Thyroid gland (tissue), 4 donors: ENCODE data around the gene ALDH1B1.

Experiments
- POLR2A ChIP-seq, 2 donors: fragments of 450-650 bp; IDR thresholded peaks; one replicate each; pipeline ENCODE4 v1.6.1; 2017; ENCODE audit warnings: antibody characterized with exemption in 2 of 2, mild to moderate bottlenecking in 2 of 2, moderate library complexity in 1 of 2
- TF ChIP-seq, protein P1 (sequence below), 6 experiments: fragments of 200-600 bp in 3 of 6; fragments of 450-650 bp in 3 of 6; sonication (generic) in 3 of 6; IDR thresholded peaks; one replicate each; pipeline ENCODE4 v1.5.1; 2016 to 2019; ENCODE audit warnings: antibody characterized with exemption in 6 of 6, mild to moderate bottlenecking in 2 of 6, inconsistent platforms in 1 of 6, moderate library complexity in 1 of 6

DNA sequence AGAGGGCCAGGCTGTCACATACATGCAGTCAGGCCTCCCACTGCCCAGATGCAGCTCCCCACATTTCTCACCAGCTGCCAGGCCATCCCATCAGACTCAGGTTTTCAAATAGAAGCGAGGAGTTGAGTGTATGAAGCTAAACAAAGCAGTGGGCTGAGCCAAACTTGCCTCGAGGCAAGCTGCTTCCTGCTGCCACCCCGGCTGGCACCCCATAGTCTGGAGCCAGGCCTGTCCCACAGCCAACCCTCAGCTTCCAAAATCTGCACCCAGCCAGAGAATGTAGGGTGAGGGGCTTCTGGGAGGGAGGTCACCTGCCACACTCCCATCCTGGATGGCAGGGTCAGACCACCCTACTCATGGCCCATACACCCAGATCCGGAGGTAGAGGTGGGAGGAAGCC is 22.3 kb upstream of the ALDH1B1 start:
- TF ChIP-seq, protein P1, sequence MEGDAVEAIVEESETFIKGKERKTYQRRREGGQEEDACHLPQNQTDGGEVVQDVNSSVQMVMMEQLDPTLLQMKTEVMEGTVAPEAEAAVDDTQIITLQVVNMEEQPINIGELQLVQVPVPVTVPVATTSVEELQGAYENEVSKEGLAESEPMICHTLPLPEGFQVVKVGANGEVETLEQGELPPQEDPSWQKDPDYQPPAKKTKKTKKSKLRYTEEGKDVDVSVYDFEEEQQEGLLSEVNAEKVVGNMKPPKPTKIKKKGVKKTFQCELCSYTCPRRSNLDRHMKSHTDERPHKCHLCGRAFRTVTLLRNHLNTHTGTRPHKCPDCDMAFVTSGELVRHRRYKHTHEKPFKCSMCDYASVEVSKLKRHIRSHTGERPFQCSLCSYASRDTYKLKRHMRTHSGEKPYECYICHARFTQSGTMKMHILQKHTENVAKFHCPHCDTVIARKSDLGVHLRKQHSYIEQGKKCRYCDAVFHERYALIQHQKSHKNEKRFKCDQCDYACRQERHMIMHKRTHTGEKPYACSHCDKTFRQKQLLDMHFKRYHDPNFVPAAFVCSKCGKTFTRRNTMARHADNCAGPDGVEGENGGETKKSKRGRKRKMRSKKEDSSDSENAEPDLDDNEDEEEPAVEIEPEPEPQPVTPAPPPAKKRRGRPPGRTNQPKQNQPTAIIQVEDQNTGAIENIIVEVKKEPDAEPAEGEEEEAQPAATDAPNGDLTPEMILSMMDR (IDR thresholded peaks at IDR 0.05), result no peak
- TF ChIP-seq POLR2A (IDR thresholded peaks at IDR 0.05), result no peak
